WTC11 (cell line): ENCODE measurements around the gene FAHD2A. TPM values are rescaled to one million over a fixed set of nuclear protein-coding genes. Genes with fewer than 3 reads are reported as not detected.

Experiments
- ATAC-seq: fragments of 200-7000 bp; cut with Tn5 transposase; 2 replicates; pipeline ENCODE4 v1.10.0; 2021; ENCODE audit warnings: mild to moderate bottlenecking, moderate library complexity
- Bru-seq: library from RNA; stranded (reverse); fragments of 400-500 nt; gene quantifications from one replicate; lab custom pipeline; 2021; lab: Mats Ljungman, UMichigan
- CTCF ChIA-PET: fragments of 300-600 bp; sonication (Branson Sonifier 250); formaldehyde crosslinking; loops from one replicate; lab custom pipeline; 2021; ENCODE audit warnings: antibody characterized with exemption; lab: Charles Lee
- POLR2A ChIA-PET: fragments of 350-600 bp; sonication (Branson Sonifier 250); formaldehyde crosslinking; loops from one replicate; lab custom pipeline; 2021; ENCODE audit warnings: antibody characterized with exemption; lab: Charles Lee
- DNase-seq: peaks from one replicate; pipeline ENCODE4 v3.0.0; 2021; ENCODE audit warnings: low spot score
- H3K27ac Mint-ChIP-seq: 2 replicates; pipeline ENCODE4 v1.8.0; 2021; ENCODE audit warnings: mixed read lengths
- H3K27me3 Mint-ChIP-seq: 2 replicates; pipeline ENCODE4 v1.8.0; 2021; ENCODE audit warnings: low read depth, mild to moderate bottlenecking, moderate library complexity, mixed read lengths
- H3K36me3 Mint-ChIP-seq: 2 replicates; pipeline ENCODE4 v1.8.0; 2021; ENCODE audit warnings: mixed read lengths
- H3K4me1 Mint-ChIP-seq: 2 replicates; pipeline ENCODE4 v1.8.0; 2022; ENCODE audit warnings: mixed read lengths
- H3K4me3 Mint-ChIP-seq: 2 replicates; pipeline ENCODE4 v1.8.0; 2021; ENCODE audit warnings: mild to moderate bottlenecking, moderate library complexity, mixed read lengths
- H3K9me3 Mint-ChIP-seq: 2 replicates; pipeline ENCODE4 v1.8.0; 2021; ENCODE audit warnings: mixed read lengths
- CBFB ChIP-seq: sonication (generic); formaldehyde crosslinking; IDR thresholded peaks from 2 replicates; pipeline ENCODE4 v1.8.1; 2022; ENCODE audit warnings: mild to moderate bottlenecking, low read depth, missing genetic modification reagents
- E2F1 ChIP-seq: sonication (generic); formaldehyde crosslinking; IDR thresholded peaks from 2 replicates; pipeline ENCODE4 v1.8.0; 2022; ENCODE audit warnings: mild to moderate bottlenecking, missing genetic modification reagents
- E2F5 ChIP-seq: sonication (generic); formaldehyde crosslinking; IDR thresholded peaks from 2 replicates; pipeline ENCODE4 v1.8.1; 2022; ENCODE audit warnings: mild to moderate bottlenecking, moderate library complexity, missing genetic modification reagents
- ETV6 ChIP-seq: sonication (generic); formaldehyde crosslinking; IDR thresholded peaks from 2 replicates; pipeline ENCODE4 v1.8.1; 2022; ENCODE audit warnings: mild to moderate bottlenecking, missing genetic modification reagents
- FOXK1 ChIP-seq: sonication (generic); formaldehyde crosslinking; IDR thresholded peaks from 2 replicates; pipeline ENCODE4 v1.8.0; 2022; ENCODE audit warnings: mild to moderate bottlenecking, moderate library complexity, missing genetic modification reagents
- FOXP4 ChIP-seq: sonication (generic); formaldehyde crosslinking; IDR thresholded peaks from 2 replicates; pipeline ENCODE4 v1.8.0; 2022; ENCODE audit warnings: mild to moderate bottlenecking, missing genetic modification reagents
- GTF2I ChIP-seq: fragments of 250-450 bp; sonication (Bioruptor Pico); conservative IDR thresholded peaks from 2 replicates; pipeline ENCODE4 v1.4.0; 2021; ENCODE audit warnings: mild to moderate bottlenecking
- MXD4 ChIP-seq: fragments of 250-450 bp; sonication (Bioruptor Pico); IDR thresholded peaks from 2 replicates; pipeline ENCODE4 v1.8.0; 2021; ENCODE audit warnings: mild to moderate bottlenecking, moderate library complexity, borderline replicate concordance
- NFYB ChIP-seq: sonication (generic); formaldehyde crosslinking; conservative IDR thresholded peaks from 2 replicates; pipeline ENCODE4 v1.8.0; 2022; ENCODE audit warnings: low read depth, missing genetic modification reagents
- PRDM15 ChIP-seq: sonication (generic); formaldehyde crosslinking; IDR thresholded peaks from 2 replicates; pipeline ENCODE4 v1.8.0; 2022; ENCODE audit warnings: missing genetic modification reagents
- RELA ChIP-seq: sonication (generic); formaldehyde crosslinking; IDR thresholded peaks from 2 replicates; pipeline ENCODE4 v1.8.1; 2022; ENCODE audit warnings: missing genetic modification reagents, mild to moderate bottlenecking, borderline replicate concordance
- SMAD3 ChIP-seq: sonication (generic); formaldehyde crosslinking; IDR thresholded peaks from 2 replicates; pipeline ENCODE4 v1.8.0; 2022; ENCODE audit warnings: missing genetic modification reagents, mild to moderate bottlenecking, borderline replicate concordance
- SMAD4 ChIP-seq: sonication (generic); formaldehyde crosslinking; IDR thresholded peaks from 2 replicates; pipeline ENCODE4 v1.8.0; 2022; ENCODE audit warnings: mild to moderate bottlenecking, missing genetic modification reagents
- SP1 ChIP-seq: sonication (generic); formaldehyde crosslinking; conservative IDR thresholded peaks from 2 replicates; pipeline ENCODE4 v1.8.1; 2022; ENCODE audit warnings: missing genetic modification reagents
- ZNF281 ChIP-seq: sonication (generic); formaldehyde crosslinking; IDR thresholded peaks from 2 replicates; pipeline ENCODE4 v1.8.0; 2023; ENCODE audit warnings: mild to moderate bottlenecking, missing genetic modification reagents
- ZNF396 ChIP-seq: fragments of 250-450 bp; sonication (Bioruptor Pico); IDR thresholded peaks from 2 replicates; pipeline ENCODE4 v1.8.0; 2021; ENCODE audit warnings: mild to moderate bottlenecking, moderate library complexity, borderline replicate concordance
- ZNF512 ChIP-seq: sonication (generic); formaldehyde crosslinking; IDR thresholded peaks from 2 replicates; pipeline ENCODE4 v1.8.1; 2022; ENCODE audit warnings: missing genetic modification reagents, borderline replicate concordance
- long read RNA-seq, 3 experiments: library from RNA in 1 of 3; library from capped mRNA in 1 of 3; library from polyadenylated mRNA in 1 of 3; unstranded in 2 of 3; stranded (forward) in 1 of 3; transcript quantifications; one replicate each; pipeline ENCODE4 v2.0.0, GENCODE V29; 2021
- total RNA-seq: library from RNA; stranded (reverse); gene quantifications from 3 replicates; pipeline ENCODE4 v1.2.3, GENCODE V29; 2021

Gene FAHD2A
- 39.8 to 47.9 TPM (median 45.4 TPM) in 3 replicates for total RNA-seq
- Bru-seq, nascent RNA, result percentile 92 among the genes with signal in this experiment
- long read RNA-seq, experiment 1, full-length matches to known transcripts, result 71 of 136 reads
- long read RNA-seq, experiment 1, partial matches to known transcripts, result 12 of 136 reads
- long read RNA-seq, experiment 1, other reads (novel, unspliced or antisense), result 53 of 136 reads
- long read RNA-seq, experiment 2, full-length matches to known transcripts, result 29 of 67 reads
- long read RNA-seq, experiment 2, partial matches to known transcripts, result 11 of 67 reads
- long read RNA-seq, experiment 2, other reads (novel, unspliced or antisense), result 27 of 67 reads
- long read RNA-seq, experiment 3, full-length matches to known transcripts, result 132 of 232 reads
- long read RNA-seq, experiment 3, partial matches to known transcripts, result 49 of 232 reads
- long read RNA-seq, experiment 3, other reads (novel, unspliced or antisense), result 51 of 232 reads

- Mint-ChIP-seq H3K36me3 (0 out of 2 replicates have a peak, but pooled peaks cover 5% of the 10 kb centered on the region), H3K4me3 (peak within 1 kb of the TSS; percentile 98), H3K27me3 (peaks cover 19% of the 10 kb centered on the region), H3K4me1 (peaks cover 13% of the 10 kb centered on the region), H3K27ac (peak within 1 kb of the TSS; percentile 96), H3K9me3 (no peaks in the 10 kb centered on the region)
- peak; percentile 97 for DNase-seq
- POLR2A ChIA-PET, result no interaction called here
- CTCF ChIA-PET, result interaction anchor here (0.8 to 4.5 kb wide), 8 partner anchors 10 to 590 kb away, joined by 3 to 58 read pairs (median 4); partner anchors contain the start of genes ANKRD36C and PROM2
- peak; percentile 92 for ATAC-seq
- TF ChIP-seq SMAD3 (CRISPR knock-in tag), result no peak
- TF ChIP-seq E2F1 (CRISPR knock-in tag), result no peak
- no peak for TF ChIP-seq GTF2I
- TF ChIP-seq MXD4, result no peak
- peak; percentile 59; the same call in 1 of the 2 replicates for TF ChIP-seq FOXK1 (CRISPR knock-in tag)
- TF ChIP-seq FOXP4 (CRISPR knock-in tag), result peak; percentile 33; the same call in 1 of the 2 replicates
- TF ChIP-seq NFYB, result peak; percentile 40; the same call in 1 of the 2 replicates
- 0 out of 2 replicates have a peak, but pooled peaks have one; percentile 60 for TF ChIP-seq E2F5
- no peak for TF ChIP-seq ZNF512 (CRISPR knock-in tag)
- TF ChIP-seq ZNF281 (CRISPR knock-in tag), result no peak
- TF ChIP-seq CBFB (CRISPR knock-in tag), result no peak
- no peak for TF ChIP-seq PRDM15 (CRISPR knock-in tag)
- TF ChIP-seq RELA, result no peak
- TF ChIP-seq SP1, result peak; percentile 75
- TF ChIP-seq SMAD4 (CRISPR knock-in tag), result no peak
- no peak for TF ChIP-seq ZNF396
- TF ChIP-seq ETV6 (CRISPR knock-in tag), result no peak
Observed at GRCh38 chr2:95402370-95403203, at the start of gene FAHD2A. Gene FAHD2A, plus strand, starts transcription at chr2:95402708. Its CDS starts 2,851 bp downstream, at chr2:95405559.
